H1 (cell line): Measurements from ENCODE around the gene PEPD. TPM values are rescaled to one million over a fixed set of nuclear protein-coding genes. Genes with fewer than 3 reads are reported as not detected.

ENCODE experiments used
- CTCF ChIA-PET: fragments of 300-600 bp; sonication (Branson Sonifier 250); formaldehyde crosslinking; loops from one replicate; lab custom pipeline; 2021; ENCODE audit not compliant: partially characterized antibody; lab: Charles Lee
- POLR2A ChIA-PET: fragments of 300-600 bp; sonication (Branson Sonifier 250); formaldehyde crosslinking; loops from one replicate; lab custom pipeline; 2021; ENCODE audit warnings: inconsistent platforms; ENCODE audit not compliant: partially characterized antibody; lab: Charles Lee
- DNase-seq, 2 experiments: peaks; one replicate each; pipeline versions ENCODE4 v3.0.0 to v3.0.0-alpha.2; 2010 to 2022; ENCODE audit warnings: low spot score in 2 of 2, low read depth in 1 of 2, mixed read lengths in 1 of 2
- FAIRE-seq: peaks from 2 replicates; lab custom pipeline; 2011; peaks lifted over from hg19 to GRCh38; lab: Jason Lieb, UNC
- H2AFZ ChIP-seq: 2 replicates; pipeline ENCODE4 v1.8.1; 2012; ENCODE audit warnings: low read length, inconsistent platforms
- H2AK5ac ChIP-seq: 2 replicates; pipeline ENCODE4 v1.6.1; 2013; ENCODE audit warnings: low read depth, low read length
- H2BK120ac ChIP-seq: replicated peaks from 2 replicates; pipeline ENCODE3; 2013; ENCODE audit warnings: low read depth, low read length, inconsistent platforms
- H2BK12ac ChIP-seq: 2 replicates; pipeline ENCODE4 v1.6.1; 2013; ENCODE audit warnings: low read depth, low read length
- H2BK15ac ChIP-seq: 2 replicates; pipeline ENCODE4 v1.6.1; 2013; ENCODE audit warnings: low read length
- H2BK20ac ChIP-seq: 2 replicates; pipeline ENCODE4 v1.6.1; 2013; ENCODE audit warnings: low read length
- H2BK5ac ChIP-seq: 2 replicates; pipeline ENCODE4 v1.6.1; 2013; ENCODE audit warnings: low read depth, low read length
- H3K14ac ChIP-seq: 2 replicates; pipeline ENCODE4 v1.6.1; 2013; ENCODE audit warnings: inconsistent platforms; ENCODE audit not compliant: insufficient read length
- H3K18ac ChIP-seq: 2 replicates; pipeline ENCODE4 v1.6.1; 2013; ENCODE audit warnings: low read length; ENCODE audit errors: extremely low read depth
- H3K23ac ChIP-seq: 2 replicates; pipeline ENCODE4 v1.6.1; 2013; ENCODE audit warnings: inconsistent platforms; ENCODE audit not compliant: insufficient read length
- H3K23me2 ChIP-seq: 2 replicates; pipeline ENCODE4 v1.6.1; 2013; ENCODE audit warnings: low read depth, low read length
- H3K27ac ChIP-seq: 2 replicates; pipeline ENCODE4 v1.6.1; 2011; ENCODE audit warnings: low read depth, low read length, inconsistent platforms
- H3K27me3 ChIP-seq, 4 experiments: replicated peaks in 1 of 4; 1 replicate in 1 of 4; 2 replicates in 3 of 4; pipeline versions ENCODE4 v1.6.1 to v1.8.1; 2011 to 2013; ENCODE audit warnings: low read length in 3 of 4, mild to moderate bottlenecking in 3 of 4, inconsistent platforms in 2 of 4, mixed read lengths in 2 of 4, moderate library complexity in 1 of 4; ENCODE audit not compliant: control insufficient read depth in 3 of 4, insufficient read depth in 3 of 4; ENCODE audit errors: extremely low read depth in 1 of 4
- H3K36me3 ChIP-seq, 4 experiments: 2 replicates each; pipeline versions ENCODE4 v1.6.1 to v1.8.1; 2011 to 2013; ENCODE audit warnings: mild to moderate bottlenecking in 4 of 4, low read length in 3 of 4, moderate library complexity in 2 of 4, control low read depth in 1 of 4, inconsistent platforms in 1 of 4; ENCODE audit not compliant: insufficient read depth in 4 of 4, control insufficient read depth in 2 of 4
- H3K4ac ChIP-seq: replicated peaks from 2 replicates; pipeline ENCODE3; 2013; ENCODE audit warnings: low read length, low read depth, mixed read lengths, inconsistent platforms; ENCODE audit not compliant: insufficient read length
- H3K4me1 ChIP-seq, 4 experiments: replicated peaks in 1 of 4; 1 replicate in 1 of 4; 2 replicates in 3 of 4; pipeline versions ENCODE4 v1.6.1 to v1.8.1; 2011 to 2013; ENCODE audit warnings: low read length in 3 of 4, inconsistent platforms in 2 of 4, mixed read lengths in 1 of 4; ENCODE audit not compliant: insufficient read depth in 4 of 4, control insufficient read depth in 3 of 4
- H3K4me2 ChIP-seq, 2 experiments: 2 replicates each; pipeline versions ENCODE4 v1.6.1 to v1.8.1; 2011 to 2013; ENCODE audit warnings: low read depth in 2 of 2, low read length in 2 of 2, control low read depth in 1 of 2, inconsistent platforms in 1 of 2, mild to moderate bottlenecking in 1 of 2; ENCODE audit not compliant: insufficient read depth in 1 of 2
- H3K4me3 ChIP-seq, 4 experiments: fragments of 200-600, 300-600 bp in 1 of 4; sonication (generic), shearing (Covaris generic), sonication (Bioruptor Twin) in 1 of 4; 2 replicates each; pipeline versions ENCODE4 v1.5.1 to v1.8.1; 2011 to 2016; ENCODE audit warnings: low read length in 4 of 4, low read depth in 3 of 4, control low read depth in 2 of 4, inconsistent platforms in 2 of 4, mild to moderate bottlenecking in 2 of 4, mixed read lengths in 1 of 4, moderate library complexity in 1 of 4; ENCODE audit not compliant: insufficient read depth in 2 of 4; ENCODE audit errors: extremely low read depth in 1 of 4
- H3K56ac ChIP-seq: replicated peaks from 2 replicates; pipeline ENCODE3; 2013; ENCODE audit warnings: low read depth, mild to moderate bottlenecking, mixed read lengths, low read length, inconsistent platforms; ENCODE audit not compliant: insufficient read length
- H3K79me1 ChIP-seq: 2 replicates; pipeline ENCODE4 v1.6.1; 2013; ENCODE audit warnings: low read depth, low read length, control low read depth
- H3K79me2 ChIP-seq, 2 experiments: 2 replicates each; pipeline versions ENCODE4 v1.6.1 to v1.8.1; 2012 to 2013; ENCODE audit warnings: low read length in 2 of 2, mild to moderate bottlenecking in 2 of 2, inconsistent platforms in 1 of 2; ENCODE audit not compliant: insufficient read depth in 2 of 2, control insufficient read depth in 1 of 2
- H3K9ac ChIP-seq, 4 experiments: replicated peaks in 1 of 4; 1 replicate in 1 of 4; 2 replicates in 3 of 4; pipeline versions ENCODE4 v1.6.1 to v1.8.1; 2011 to 2013; ENCODE audit warnings: low read depth in 3 of 4, low read length in 3 of 4, control low read depth in 2 of 4, mild to moderate bottlenecking in 2 of 4, moderate library complexity in 2 of 4, inconsistent platforms in 1 of 4; ENCODE audit errors: extremely low read depth in 1 of 4
- H3K9me3 ChIP-seq, 2 experiments: 2 replicates each; pipeline versions ENCODE4 v1.6.1 to v1.8.1; 2012 to 2013; ENCODE audit warnings: mild to moderate bottlenecking in 2 of 2, moderate library complexity in 2 of 2, control low read depth in 1 of 2, inconsistent platforms in 1 of 2, low read depth in 1 of 2, low read length in 1 of 2, mixed read lengths in 1 of 2; ENCODE audit not compliant: insufficient read depth in 2 of 2
- H4K20me1 ChIP-seq, 2 experiments: replicated peaks in 1 of 2; 2 replicates each; pipeline versions ENCODE3 to v1.8.1; 2011 to 2013; ENCODE audit warnings: inconsistent platforms in 2 of 2, low read length in 2 of 2, mild to moderate bottlenecking in 1 of 2; ENCODE audit not compliant: insufficient read depth in 2 of 2, control insufficient read depth in 1 of 2
- H4K5ac ChIP-seq: 2 replicates; pipeline ENCODE4 v1.6.1; 2013; ENCODE audit warnings: low read length, low read depth, mixed read lengths, inconsistent platforms; ENCODE audit not compliant: insufficient read length
- H4K8ac ChIP-seq: 2 replicates; pipeline ENCODE4 v1.8.0; 2013; ENCODE audit warnings: mild to moderate bottlenecking, moderate library complexity, low read length, inconsistent platforms; ENCODE audit not compliant: insufficient read depth; ENCODE audit errors: extremely low read depth
- H4K91ac ChIP-seq: replicated peaks from 2 replicates; pipeline ENCODE3; 2013; ENCODE audit warnings: low read length, mixed read lengths, inconsistent platforms; ENCODE audit not compliant: insufficient read length
- CHD2 ChIP-seq: IDR thresholded peaks from 2 replicates; pipeline ENCODE4 v1.6.1; 2012; ENCODE audit warnings: low read length, improper control_type of control experiment
- SP2 ChIP-seq: IDR thresholded peaks from 2 replicates; pipeline ENCODE4 v1.6.1; 2012; ENCODE audit warnings: mild to moderate bottlenecking, low read length, inconsistent platforms
- WGBS, 2 experiments: shearing (Covaris generic) in 1 of 2; methylation state at CpG; one replicate each; pipeline versions ENCODE4 v1.1.6 to v1.1.7; 2013 to 2015; ENCODE audit warnings: low lambda C conversion rate in 2 of 2, mixed read lengths in 2 of 2, inconsistent platforms in 1 of 2, low coverage in 1 of 2, missing lambda C conversion rate in 1 of 2; ENCODE audit not compliant: insufficient replicate concordance in 2 of 2, insufficient coverage in 1 of 2, insufficient read length in 1 of 2; ENCODE audit errors: extremely low coverage in 1 of 2, missing lambda C conversion rate in 1 of 2; 5-methylcytosine and 5-hydroxymethylcytosine counted together
- polyA plus RNA-seq, 7 experiments: library from polyadenylated mRNA; depleted of rRNA in 3 of 7; stranded (reverse) in 5 of 7; unstranded in 2 of 7; fragments of >200 nt in 5 of 7; fragments of 200-250 nt in 2 of 7; gene quantifications; 1 replicate in 5 of 7; 2 replicates in 1 of 7; 4 replicates in 1 of 7; pipeline versions ENCODE4 v1.2.1 to v1.2.3, GENCODE V29; 2011 to 2013; ENCODE audit warnings: missing spikeins in 2 of 7, mixed read lengths in 2 of 7
- total RNA-seq: library from RNA; stranded (reverse); fragmentation: NEBNext Ultra II Directional; extraction: Animal tissue kit (Norgen Biotek cat#: 25700); gene quantifications from 2 replicates; pipeline ENCODE4 v1.2.1, GENCODE V29; 2021

Gene PEPD
- total and polyA plus RNA-seq, 2 of the 8 experiments (the other 6 are each of a cell fraction or from before 2014, with no cell fraction given) = 84.1 to 178 TPM

DNA sequence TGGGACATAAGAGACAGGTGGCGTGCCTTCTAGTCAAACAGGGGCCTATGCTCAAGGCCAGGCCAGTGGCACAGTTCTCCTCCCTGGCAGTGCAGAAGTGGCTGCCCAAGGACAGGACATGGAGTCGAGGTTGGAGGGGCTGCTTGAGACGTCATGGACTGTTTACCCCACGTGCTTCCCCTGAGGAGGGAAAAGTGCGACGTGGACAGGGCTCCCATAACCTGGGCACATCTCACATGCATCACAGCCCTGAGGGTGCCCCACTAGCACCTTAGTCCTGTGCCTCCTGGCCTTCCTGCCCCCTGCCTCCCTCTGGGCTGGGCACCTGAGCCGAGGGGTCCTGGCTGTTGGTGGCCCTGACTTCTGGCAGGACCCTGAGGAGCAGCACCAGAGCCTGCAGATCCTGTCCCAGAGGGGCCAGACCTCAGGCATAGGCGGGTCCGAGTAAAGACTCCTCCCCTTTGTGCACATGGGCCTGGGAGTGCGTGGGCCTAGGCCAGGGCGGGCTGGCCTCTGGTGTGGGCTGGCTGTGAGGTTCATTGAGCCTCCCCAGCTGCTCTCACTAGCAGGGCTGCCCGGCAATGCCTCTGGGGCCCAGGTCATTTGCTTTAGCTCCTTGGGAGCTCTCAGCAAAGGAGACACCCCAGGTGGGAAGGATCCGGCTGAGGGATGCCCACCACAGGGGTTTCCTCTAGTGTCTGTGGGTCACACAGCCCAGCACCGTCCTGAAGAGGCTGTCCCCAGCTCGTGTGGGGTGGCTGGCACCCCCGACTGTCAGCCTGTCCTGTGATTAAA is 82.4 kb downstream of the PEPD start:
- Histone ChIP-seq H2AFZ (no peak overlapping the region), H3K79me1 (no peaks in the 10 kb centered on the region), H2BK5ac (no peak overlapping the region), H3K23me2 (no peaks in the 10 kb centered on the region), H4K20me1 (peaks cover 0 to 7% of the 10 kb centered on the region in 2 experiments), H4K5ac (no peak overlapping the region), H3K27ac (no peak overlapping the region), H2BK120ac (no peak overlapping the region), H3K56ac (no peak overlapping the region), H3K4me3 (no peak overlapping the region), H3K9me3 (no peaks in the 10 kb centered on the region), H3K18ac (no peak overlapping the region), H4K8ac (no peak overlapping the region), H2BK20ac (no peak overlapping the region), H3K4me1 (peaks cover 0 to 4% (median 2%) of the 10 kb centered on the region in 4 experiments; a peak in 2 of 7 replicates), H3K27me3 (no peaks in the 10 kb centered on the region), H3K4ac (no peak overlapping the region), H3K4me2 (no peak overlapping the region), H3K23ac (no peak overlapping the region), H3K36me3 (no peaks in the 10 kb centered on the region), H3K9ac (no peak overlapping the region), H2BK15ac (no peak overlapping the region), H2BK12ac (no peak overlapping the region), H4K91ac (no peak overlapping the region), H3K14ac (no peak overlapping the region), H3K79me2 (no peaks in the 10 kb centered on the region), H2AK5ac (no peak overlapping the region)
- DNase-seq = no peak
- no peak for FAIRE-seq
- WGBS, 2 experiments = 87% methylated on average over 16 of the region's 16 CpGs; no CpG with 5 or more reads in 1 of the 2 experiments
- no peak for TF ChIP-seq SP2
- no peak for TF ChIP-seq CHD2
- ChIA-PET POLR2A (no interaction called here), CTCF (interaction anchor here (0.6 to 1.6 kb wide), 3 partner anchors 9 to 33 kb away, joined by 3 to 6 read pairs (median 4); no protein-coding TSS in a partner anchor)
